Erythroblast (primary cell): ENCODE data around the gene FKRP.

Experiments used
- GATA1 ChIP-seq: IDR thresholded peaks from 2 replicates; pipeline ENCODE4 v1.6.1; 2011; ENCODE audit warnings: low read depth, mild to moderate bottlenecking, control low read depth, low read length, moderate library complexity
- POLR2A ChIP-seq: IDR thresholded peaks from 2 replicates; pipeline ENCODE4 v1.6.1; 2011; ENCODE audit warnings: mild to moderate bottlenecking, low read length

DNA sequence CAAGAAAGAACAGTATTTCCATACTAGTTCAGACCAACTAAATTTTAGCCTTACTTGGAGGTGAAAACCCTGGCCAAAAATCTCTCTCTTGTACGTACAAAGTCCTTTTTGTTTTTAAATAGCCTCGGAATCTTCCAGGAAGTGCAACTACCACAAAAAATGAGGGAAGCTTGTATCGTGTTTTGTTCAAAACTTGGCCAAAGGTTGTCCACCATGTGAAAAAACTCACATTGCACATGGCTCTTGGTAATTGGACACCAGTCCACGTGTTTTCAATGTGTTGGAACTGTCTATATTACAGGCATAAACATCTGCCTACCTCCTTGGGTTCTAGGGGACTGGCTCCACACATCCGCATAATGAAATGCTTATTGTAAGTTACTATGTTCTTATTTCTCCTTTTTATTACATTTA lies 15.6 kb downstream of the FKRP start:
- no peak for TF ChIP-seq POLR2A
- TF ChIP-seq GATA1 = no peak
